Lower leg skin (tissue), 3 donors: ENCODE results near the gene TTC17.

Experiments
- CTCF ChIP-seq, 3 donors: fragments of 450-650 bp; IDR thresholded peaks; one replicate each; pipeline ENCODE4 v1.5.1; 2016; ENCODE audit warnings: antibody characterized with exemption in 3 of 3, mild to moderate bottlenecking in 3 of 3, moderate library complexity in 2 of 3
- POLR2A ChIP-seq, 2 donors: fragments of 450-650 bp; IDR thresholded peaks; one replicate each; pipeline ENCODE4 v1.6.1; 2016 to 2017; ENCODE audit warnings: antibody characterized with exemption in 2 of 2, mild to moderate bottlenecking in 1 of 2, moderate library complexity in 1 of 2

DNA sequence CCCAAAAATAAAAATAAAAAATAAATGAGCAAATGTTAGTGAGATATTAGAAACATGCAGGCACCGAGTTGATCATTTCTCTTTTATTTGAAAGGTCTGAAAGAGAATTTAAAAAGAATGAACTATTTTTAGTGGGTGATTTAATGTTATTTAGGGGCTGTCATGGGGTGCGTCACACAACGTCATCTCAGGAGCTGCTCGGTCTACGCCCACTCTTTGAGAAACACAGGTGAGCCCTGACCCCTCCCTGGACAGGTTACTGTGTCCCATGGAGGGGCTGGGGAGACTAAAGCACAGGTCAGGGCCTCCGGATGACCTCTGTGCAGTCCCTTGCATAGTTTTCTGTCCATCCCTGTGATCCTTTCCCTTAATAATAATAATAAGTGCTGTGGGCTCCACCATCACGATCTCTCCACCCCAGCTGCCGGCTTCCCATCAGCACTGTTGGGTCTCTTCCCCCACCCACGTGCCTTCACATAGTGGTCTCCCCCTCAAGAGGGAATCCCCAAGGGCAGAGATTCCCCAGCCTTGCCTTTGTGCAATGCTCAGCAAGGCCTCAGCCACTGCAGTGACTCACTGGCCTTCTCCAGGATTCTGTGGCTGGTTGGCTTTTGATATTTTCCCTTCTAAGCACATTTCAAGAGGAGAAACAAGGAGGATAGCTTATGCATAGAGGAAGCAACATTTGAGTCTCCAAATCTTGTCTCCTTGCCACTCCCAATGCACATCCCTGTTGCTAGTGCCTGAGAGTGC, 159.9 kb downstream of the TTC17 start:
- TF ChIP-seq CTCF (IDR thresholded peaks at IDR 0.05) (no peak), POLR2A (IDR thresholded peaks at IDR 0.05) (no peak)
